HepG2 (cell line): ENCODE measurements around the gene C1QTNF12. TPM values are rescaled to one million over a fixed set of nuclear protein-coding genes. Genes with fewer than 3 reads are reported as not detected.

Experiments used
- ARID4A ChIP-seq: sonication (generic); formaldehyde crosslinking; IDR thresholded peaks from 2 replicates; pipeline ENCODE4 v1.5.0; 2020; ENCODE audit warnings: mild to moderate bottlenecking, missing genetic modification reagents, borderline replicate concordance
- BHLHE40 ChIP-seq: IDR thresholded peaks from 2 replicates; pipeline ENCODE4 v1.6.1; 2011; ENCODE audit warnings: low read length, improper control_type of control experiment
- CENPX ChIP-seq: sonication (generic); formaldehyde crosslinking; IDR thresholded peaks from 2 replicates; pipeline ENCODE4 v1.9.0; 2021; ENCODE audit warnings: mild to moderate bottlenecking, missing genetic modification reagents, moderate library complexity
- E2F5 ChIP-seq: sonication (generic); formaldehyde crosslinking; conservative IDR thresholded peaks from 2 replicates; pipeline ENCODE4 v1.4.0; 2020; ENCODE audit warnings: missing genetic modification reagents
- HHEX ChIP-seq: IDR thresholded peaks from 2 replicates; pipeline ENCODE4 v1.6.1; 2016; ENCODE audit warnings: control low read depth
- MXD3 ChIP-seq: IDR thresholded peaks from 2 replicates; pipeline ENCODE4 v1.6.1; 2016; ENCODE audit warnings: mild to moderate bottlenecking, missing biosample characterization, missing genetic modification reagents
- MXI1 ChIP-seq: IDR thresholded peaks from 3 replicates; pipeline ENCODE4 v1.6.1; 2012; ENCODE audit warnings: low read depth, low read length, inconsistent platforms, borderline replicate concordance
- PCBP1 ChIP-seq: fragments of 200-400 bp; formaldehyde crosslinking; IDR thresholded peaks from 2 replicates; pipeline ENCODE4 v1.6.1; 2017; ENCODE audit warnings: mild to moderate bottlenecking, low read depth, low read length, borderline replicate concordance
- RFXANK ChIP-seq: IDR thresholded peaks from 2 replicates; pipeline ENCODE4 v1.6.1; 2016
- SKI ChIP-seq: fragments of 450-650 bp; IDR thresholded peaks from one replicate; pipeline ENCODE4 v1.6.1; 2018; ENCODE audit warnings: mild to moderate bottlenecking; ENCODE audit not compliant: partially characterized antibody
- SKIL ChIP-seq: sonication (generic); formaldehyde crosslinking; IDR thresholded peaks from 2 replicates; pipeline ENCODE4 v1.8.0; 2022; ENCODE audit warnings: missing genetic modification reagents, mild to moderate bottlenecking, moderate library complexity, borderline replicate concordance
- SPEN ChIP-seq: sonication (generic); formaldehyde crosslinking; IDR thresholded peaks from 2 replicates; pipeline ENCODE4 v1.5.1; 2020; ENCODE audit warnings: low read depth, mild to moderate bottlenecking, missing genetic modification reagents
- SRSF1 ChIP-seq: fragments of 200-400 bp; formaldehyde crosslinking; optimal IDR thresholded peaks from 2 replicates; pipeline ENCODE3; 2017; ENCODE audit warnings: mild to moderate bottlenecking, low read depth, low read length, moderate library complexity
- TCF12 ChIP-seq, 2 experiments: fragments of 450-650 bp in 1 of 2; sonication (generic) in 1 of 2; formaldehyde crosslinking in 1 of 2; IDR thresholded peaks; 2 replicates each; pipeline versions ENCODE4 v1.6.1 to v1.8.0; 2017 to 2022; ENCODE audit warnings: antibody characterized with exemption in 1 of 2, mild to moderate bottlenecking in 1 of 2, missing genetic modification reagents in 1 of 2, moderate library complexity in 1 of 2
- TMF1 ChIP-seq: sonication (generic); formaldehyde crosslinking; IDR thresholded peaks from 2 replicates; pipeline ENCODE4 v1.8.1; 2022; ENCODE audit warnings: low read depth, missing genetic modification reagents
- ZNF296 ChIP-seq: sonication (generic); formaldehyde crosslinking; conservative IDR thresholded peaks from 2 replicates; pipeline ENCODE4 v1.5.0; 2020; ENCODE audit warnings: mild to moderate bottlenecking, missing genetic modification reagents
- ZNF30 ChIP-seq: sonication (generic); formaldehyde crosslinking; IDR thresholded peaks from 2 replicates; pipeline ENCODE4 v1.5.0; 2020; ENCODE audit warnings: mild to moderate bottlenecking, missing genetic modification reagents
- ZNF576 ChIP-seq: sonication (generic); formaldehyde crosslinking; IDR thresholded peaks from 2 replicates; pipeline ENCODE4 v1.4.0; 2020; ENCODE audit warnings: mild to moderate bottlenecking, missing genetic modification reagents
- ZNF580 ChIP-seq: IDR thresholded peaks from 2 replicates; pipeline ENCODE4 v1.6.1; 2016; ENCODE audit warnings: low read depth, borderline replicate concordance
- ZSCAN20 ChIP-seq: sonication (generic); formaldehyde crosslinking; IDR thresholded peaks from 2 replicates; pipeline ENCODE4 v1.4.0; 2020; ENCODE audit warnings: missing genetic modification reagents, mild to moderate bottlenecking, borderline replicate concordance
- ZZZ3 ChIP-seq: sonication (generic); formaldehyde crosslinking; IDR thresholded peaks from 2 replicates; pipeline ENCODE4 v1.4.0; 2020; ENCODE audit warnings: missing genetic modification reagents, mild to moderate bottlenecking, borderline replicate concordance
- polyA plus RNA-seq, 8 experiments: library from polyadenylated mRNA; depleted of rRNA in 3 of 8; stranded (reverse) in 7 of 8; unstranded in 1 of 8; fragments of >200 nt; fragmentation: Illumina TruSeq in 4 of 8; extraction: Trizol in 4 of 8; gene quantifications; 2 replicates each; pipeline versions ENCODE4 v1.2.1 to v1.2.3, GENCODE V29; 2011 to 2016; ENCODE audit warnings: low read depth in 4 of 8, missing spikeins in 1 of 8, mixed read lengths in 1 of 8; ENCODE audit not compliant: insufficient read depth in 1 of 8
- total RNA-seq, 5 experiments: library from RNA; depleted of rRNA; stranded (reverse); fragments of >200 nt; fragmentation: Illumina TruSeq; extraction: Trizol; gene quantifications; 2 replicates each; pipeline ENCODE4 v1.2.3, GENCODE V29; 2016; ENCODE audit warnings: low read depth in 1 of 5

C1QTNF12 gene
- total and polyA plus RNA-seq, 2 of the 13 experiments (the other 11 are each of a cell fraction or from before 2014, with no cell fraction given) = 0.18 to 0.64 TPM

- TF ChIP-seq SPEN (CRISPR knock-in tag) (peak; percentile 54), HHEX (CRISPR knock-in tag) (no peak), ZNF580 (CRISPR knock-in tag) (peak; percentile 33; the same call in 1 of the 2 replicates), BHLHE40 (no peak), E2F5 (no peak), ZSCAN20 (CRISPR knock-in tag) (no peak), PCBP1 (no peak), ARID4A (CRISPR knock-in tag) (peak; percentile 44; the same call in 1 of the 2 replicates), CENPX (no peak), MXI1 (no peak), SKI (peak; percentile 53), ZNF296 (CRISPR knock-in tag) (peak; percentile 87), TMF1 (CRISPR knock-in tag) (no peak), TCF12 (IDR thresholded peaks at IDR 0.05) (no peak), TCF12 (CRISPR knock-in tag; IDR thresholded peaks at IDR 0.05) (no peak), SKIL (CRISPR knock-in tag) (no peak), ZZZ3 (CRISPR knock-in tag) (peak; percentile 75; the same call in 1 of the 2 replicates), MXD3 (0 out of 2 replicates have a peak, but pooled peaks have one; percentile 28), ZNF30 (CRISPR knock-in tag) (no peak), ZNF576 (no peak), SRSF1 (no peak), RFXANK (CRISPR knock-in tag) (no peak)
Measured at GRCh38 chr1:1287288-1288110, 41.0 kb upstream of the C1QTNF12 start (continued).
